GM18870 (cell line): ENCODE results near the gene C14orf132.

Source experiments
- ATAC-seq: cut with Tn5 transposase; IDR thresholded peaks from one replicate; pipeline ENCODE4 v1.9.1; 2021; ENCODE audit warnings: moderate library complexity; ENCODE audit not compliant: unreplicated experiment

C14orf132 gene

DNA sequence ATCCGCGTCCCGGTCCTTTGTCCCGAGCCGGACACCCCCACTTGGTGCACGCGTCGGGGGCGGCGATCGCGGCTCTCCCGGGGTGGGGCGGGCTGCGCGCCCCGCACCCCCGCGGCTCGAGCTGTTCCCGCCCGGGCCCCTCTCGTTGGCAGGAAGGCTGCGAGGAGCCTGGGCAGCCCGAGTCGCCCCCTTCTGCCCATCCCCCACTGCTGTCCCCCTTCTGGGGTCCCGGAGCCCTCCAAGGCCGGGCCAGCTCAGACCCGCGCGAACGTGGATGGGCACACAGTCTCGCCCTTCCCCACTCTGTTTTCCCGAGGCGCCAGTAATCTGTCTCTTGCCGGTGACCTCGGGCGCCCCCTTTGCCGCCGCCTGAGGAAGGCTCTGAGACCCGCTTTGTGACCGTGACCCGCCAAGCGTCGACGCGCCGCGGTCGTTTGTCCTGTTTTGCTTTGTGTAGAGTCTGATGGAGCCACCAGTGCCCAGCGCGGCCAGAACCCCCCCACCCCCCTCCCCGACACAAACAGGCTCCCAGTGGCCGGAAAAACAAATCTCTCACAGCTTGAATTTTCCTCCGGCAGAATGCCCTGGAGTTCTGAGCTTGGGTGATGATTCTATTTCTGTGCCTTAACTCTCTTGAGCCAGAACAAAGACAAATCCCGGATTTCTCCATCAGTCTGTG lies 610 bp downstream of the C14orf132 start:
- no peak for ATAC-seq

DNA sequence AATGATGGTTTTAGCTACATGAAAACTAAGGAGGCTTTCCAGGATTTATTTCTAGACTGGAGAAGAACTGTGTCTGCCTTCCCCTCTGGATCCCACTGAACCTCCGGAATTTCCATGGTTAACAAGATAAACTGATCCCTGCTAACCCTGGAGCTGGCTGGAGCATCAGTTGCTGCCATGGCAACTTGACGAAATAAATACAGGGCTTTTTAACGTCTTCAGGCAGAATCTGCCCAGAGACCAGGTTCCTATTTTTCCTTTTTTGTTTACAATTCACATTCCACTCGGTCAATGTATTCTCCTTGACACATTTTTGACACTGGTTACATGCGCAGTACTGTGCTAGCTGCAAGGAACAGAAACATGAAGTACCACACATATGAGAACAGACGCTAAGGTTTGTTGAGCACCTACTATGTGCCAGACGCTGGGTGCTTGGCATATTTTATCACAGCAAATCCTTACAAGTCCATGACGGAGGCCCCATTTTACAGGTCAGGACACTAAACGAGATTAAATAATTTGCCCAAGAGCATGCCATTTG lies 1.7 kb downstream of the C14orf132 start:
- no peak for ATAC-seq

DNA sequence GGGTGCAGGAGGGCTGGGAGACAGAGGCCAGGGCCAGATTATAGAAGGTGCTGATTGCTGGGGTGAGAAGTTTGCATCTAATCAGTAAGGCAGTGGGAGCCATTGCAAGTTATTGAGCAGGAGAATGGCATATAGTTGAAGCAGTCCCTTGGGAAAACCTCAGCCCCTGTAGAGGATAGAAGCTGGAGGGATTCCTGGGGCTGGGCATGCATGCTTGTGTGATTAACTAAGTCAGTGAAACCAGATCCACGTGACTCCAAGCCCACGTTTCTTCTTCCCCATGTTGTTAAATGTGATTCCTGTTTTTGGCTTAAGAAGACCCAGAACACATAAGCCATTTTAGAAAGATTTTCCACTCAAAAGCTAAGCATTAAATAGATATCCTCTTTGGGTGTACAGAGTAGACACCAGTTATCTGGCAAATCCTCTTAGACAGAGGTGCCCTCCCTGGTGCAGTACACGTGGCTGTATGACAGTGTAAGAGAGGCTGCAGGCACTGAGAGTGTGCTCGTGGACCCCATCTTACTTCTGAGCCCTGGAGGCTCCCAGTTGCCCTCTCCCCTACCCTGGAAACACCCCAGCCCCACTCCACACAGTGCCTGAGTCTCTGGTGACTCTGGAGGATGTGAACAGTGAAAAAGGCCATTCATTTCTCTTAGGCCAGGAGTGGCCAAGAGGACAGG lies 3.2 kb downstream of the C14orf132 start:
- no peak for ATAC-seq

DNA sequence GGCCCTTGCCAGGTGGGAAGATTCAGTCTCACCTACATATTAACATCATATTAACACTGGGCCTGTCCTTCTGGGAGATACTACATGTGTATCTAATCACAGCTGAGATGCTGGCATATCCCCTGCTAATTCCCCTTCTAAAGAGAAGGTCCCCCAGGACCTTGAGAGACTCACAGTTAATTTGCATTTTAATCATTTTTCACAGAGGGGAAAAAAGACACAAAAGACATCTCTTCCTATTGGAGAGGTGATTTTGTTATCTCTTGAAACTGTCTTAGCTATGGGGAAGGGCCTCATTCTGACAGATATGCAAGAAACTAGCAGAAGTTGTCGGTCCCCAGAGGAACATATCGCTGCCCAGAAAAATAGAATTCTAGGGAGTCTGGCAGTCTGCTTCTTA lies 7.5 kb downstream of the C14orf132 start:
- no peak for ATAC-seq

DNA sequence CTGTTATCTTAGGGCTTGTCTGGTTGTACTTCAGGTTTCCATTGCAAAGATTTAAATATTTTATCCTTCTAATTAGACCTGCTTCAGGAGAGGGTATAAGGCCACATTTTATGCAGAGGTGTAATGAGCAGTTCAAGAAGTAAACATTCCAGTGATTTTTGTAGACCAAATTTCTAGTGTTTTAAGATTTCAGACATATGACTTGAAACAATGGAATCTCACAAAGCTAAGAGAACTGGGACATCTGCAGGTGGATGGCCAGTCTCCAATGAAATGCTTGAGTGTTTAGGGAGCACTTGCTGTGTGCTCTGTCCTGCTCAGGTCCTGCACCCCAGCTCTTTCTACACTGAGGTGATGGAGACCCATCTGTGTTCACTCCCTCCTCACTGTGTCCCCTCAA lies 7.9 kb downstream of the C14orf132 start:
- no peak for ATAC-seq

DNA sequence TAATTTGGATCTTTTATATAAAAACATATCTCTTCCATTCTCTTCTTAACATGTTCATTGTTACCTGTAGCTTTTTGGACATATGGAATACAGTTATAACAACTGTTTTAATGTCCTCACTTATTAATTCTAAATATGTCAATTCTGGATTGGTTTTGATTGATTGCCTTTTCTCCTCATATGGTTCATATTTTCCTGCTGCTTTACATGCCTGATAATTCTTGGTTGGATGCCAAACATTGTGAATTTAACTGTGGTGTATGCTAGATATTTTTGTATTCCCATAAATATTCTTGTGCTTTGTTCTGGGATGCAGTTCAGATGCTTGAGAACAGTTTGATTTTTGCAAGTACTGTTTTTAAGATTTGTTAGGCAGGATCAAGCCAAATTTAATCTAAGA lies 10.8 kb downstream of the C14orf132 start:
- no peak for ATAC-seq

DNA sequence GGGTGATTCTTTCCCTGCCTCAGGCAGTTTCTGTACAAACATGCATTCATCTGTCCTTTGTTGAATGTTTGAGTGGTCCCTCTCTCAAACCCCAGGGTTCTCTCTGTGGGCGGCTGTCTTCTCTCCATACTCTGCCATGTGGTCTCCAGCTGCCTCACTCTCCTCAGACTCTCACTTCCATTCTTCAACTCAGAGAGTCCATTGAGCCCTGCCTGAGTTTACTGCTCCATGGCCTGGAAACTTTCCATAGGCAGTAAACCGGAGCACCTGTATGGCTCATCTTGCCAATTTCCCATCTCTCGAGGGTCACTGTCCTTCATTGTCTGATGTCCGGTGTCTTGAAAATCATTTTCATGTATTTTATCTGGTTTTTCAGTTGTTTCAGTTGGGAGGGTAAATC lies 11.3 kb downstream of the C14orf132 start:
- no peak for ATAC-seq

DNA sequence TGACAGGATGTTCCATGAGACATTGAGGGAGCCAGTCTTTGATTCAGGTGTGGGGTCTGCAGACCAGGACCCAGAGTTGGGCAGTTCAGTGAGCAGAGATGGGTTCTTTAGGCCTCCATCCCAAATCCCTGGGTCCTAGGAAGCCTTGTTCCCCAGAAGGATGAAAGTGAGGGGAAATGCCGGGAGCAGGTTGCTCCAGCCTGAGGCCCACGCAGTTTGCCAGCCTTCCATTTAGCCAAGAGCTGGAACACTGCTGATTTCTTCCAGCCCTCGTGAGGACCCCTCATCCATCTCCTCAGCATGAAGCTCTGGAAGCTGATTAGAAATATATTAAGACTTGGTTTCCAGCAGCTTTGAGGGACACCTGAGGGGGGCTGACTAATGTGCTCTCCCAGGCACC lies 12.1 kb downstream of the C14orf132 start:
- no peak for ATAC-seq

DNA sequence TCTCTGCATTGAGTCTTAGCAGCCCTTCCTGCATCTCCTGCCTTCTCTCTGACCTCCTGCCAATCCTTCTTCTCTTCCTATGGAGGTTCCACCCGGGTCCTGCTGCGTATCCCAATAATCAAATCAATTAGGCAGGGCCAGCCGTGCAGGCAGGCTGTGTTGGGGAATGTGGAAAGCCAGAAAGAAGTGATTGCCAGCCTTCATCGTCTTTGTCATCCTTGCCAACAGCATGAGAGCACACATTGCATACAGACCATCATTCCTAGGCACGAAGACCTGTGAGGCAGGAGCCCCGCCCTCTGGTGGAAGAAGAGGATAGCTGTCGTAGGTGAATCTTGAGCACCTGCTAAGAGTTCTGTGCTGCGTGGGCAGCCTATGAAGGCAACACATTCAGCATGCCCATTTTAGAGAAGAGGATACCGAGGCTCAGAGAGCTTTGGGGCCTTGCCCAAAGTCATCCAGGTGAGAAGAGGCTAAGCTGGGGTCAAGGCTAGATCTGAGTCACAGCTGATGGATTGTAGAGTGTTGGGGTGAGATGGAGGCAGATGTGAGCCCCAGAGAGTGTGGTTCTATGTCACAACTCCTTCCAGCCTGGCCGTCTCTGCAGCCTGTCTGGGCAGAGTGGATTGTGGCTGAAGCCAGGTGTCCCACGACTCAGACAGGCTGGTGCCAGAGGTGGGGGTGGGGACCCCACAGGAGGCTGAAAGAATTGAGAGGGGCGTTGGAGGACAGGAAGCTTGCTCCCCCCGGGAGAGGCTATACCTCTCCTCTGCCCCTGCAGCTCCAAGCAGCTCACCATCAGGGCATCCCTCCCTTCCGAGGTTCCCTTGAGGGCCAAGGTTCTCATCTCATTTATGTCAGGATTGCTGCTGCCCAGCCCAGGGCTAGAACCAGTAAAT lies 12.7 kb downstream of the C14orf132 start:
- ATAC-seq, result no peak

DNA sequence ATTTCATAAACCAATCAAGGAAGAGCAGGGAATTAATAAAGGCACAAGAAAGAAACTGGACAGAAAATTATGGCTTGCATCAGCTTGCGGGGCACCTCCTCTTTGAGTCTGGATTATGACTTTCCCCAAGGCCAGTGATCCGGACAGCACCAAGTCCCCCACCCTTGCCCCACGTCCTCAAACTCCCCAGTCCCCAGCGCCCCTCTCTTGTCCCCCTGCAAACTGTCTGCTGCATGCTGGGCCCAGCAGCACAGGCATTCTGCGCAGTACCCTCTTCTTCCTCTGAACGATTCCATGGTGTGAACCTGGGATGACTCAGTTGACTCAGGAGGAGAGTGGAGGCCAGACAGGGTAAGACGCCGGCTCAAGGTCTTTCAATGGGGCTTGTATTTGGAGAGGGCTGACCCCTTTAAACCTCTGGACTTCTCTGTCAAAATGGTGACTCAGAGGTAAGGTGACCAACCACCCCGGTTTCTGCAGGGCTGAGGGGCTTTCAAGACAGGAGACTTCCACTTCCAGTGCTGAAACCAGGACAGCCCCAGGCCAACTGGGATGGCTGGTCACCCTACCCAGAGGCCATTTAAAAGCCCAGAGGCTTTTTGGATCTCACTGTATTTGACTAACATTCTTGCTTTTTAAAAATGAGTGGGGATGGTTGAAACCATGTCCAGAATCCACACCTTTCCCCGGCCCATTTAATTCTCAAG lies 13.5 kb downstream of the C14orf132 start:
- ATAC-seq, result no peak

DNA sequence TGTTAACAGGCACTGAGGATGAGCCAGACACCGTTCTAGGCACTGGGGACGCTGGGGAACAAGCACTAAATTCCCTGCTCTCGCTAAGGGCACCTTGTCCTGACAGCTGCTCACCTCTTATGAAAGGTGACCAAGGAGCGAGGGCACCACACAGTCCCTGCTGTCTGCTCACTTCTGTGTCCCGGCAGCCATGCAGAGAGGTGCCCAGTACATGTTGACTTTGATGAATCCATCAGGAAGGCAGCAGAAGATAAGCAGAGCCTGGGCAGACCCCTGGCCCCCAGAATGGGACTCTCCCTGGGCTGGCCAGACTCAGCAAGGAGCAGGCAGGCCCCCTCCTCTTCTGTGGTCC lies 14.1 kb downstream of the C14orf132 start:
- ATAC-seq, result no peak

DNA sequence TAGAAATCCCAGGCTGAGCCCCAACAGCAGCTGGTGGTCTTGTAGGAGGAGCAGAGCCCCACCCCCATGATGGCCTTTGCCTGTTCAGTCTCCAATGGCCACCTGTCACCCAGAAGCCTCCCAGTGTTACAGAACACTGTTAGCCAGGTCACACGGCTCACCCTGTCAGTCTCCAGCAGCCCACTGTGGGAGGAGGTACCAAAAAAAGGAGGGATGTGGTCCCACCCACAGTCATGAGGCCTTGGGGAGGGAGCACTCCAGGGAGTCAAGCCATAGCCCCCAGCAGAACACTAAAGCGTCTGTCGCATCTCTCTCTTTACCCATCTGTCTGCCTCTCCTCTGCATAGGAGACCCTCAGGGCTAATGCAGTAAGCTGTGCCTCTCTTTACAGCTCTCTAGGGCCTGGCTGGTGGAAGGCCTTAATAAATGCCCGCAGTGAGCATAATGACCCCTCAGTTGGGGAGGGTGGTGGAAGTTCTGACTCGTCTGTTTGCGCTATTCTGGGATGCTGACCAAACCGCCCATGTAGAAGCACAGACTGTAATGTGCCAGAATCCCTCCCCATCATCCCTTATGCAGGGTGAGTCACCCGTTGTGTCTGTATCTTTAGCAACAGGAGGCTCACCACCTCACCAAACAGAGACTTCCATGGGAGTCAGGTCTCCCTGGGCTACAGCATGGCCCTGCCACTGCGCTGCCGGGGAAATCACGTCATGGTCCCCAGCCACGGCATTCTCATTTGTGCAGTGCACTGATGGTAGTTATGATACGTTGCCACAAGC lies 14.6 kb downstream of the C14orf132 start:
- no peak for ATAC-seq

DNA sequence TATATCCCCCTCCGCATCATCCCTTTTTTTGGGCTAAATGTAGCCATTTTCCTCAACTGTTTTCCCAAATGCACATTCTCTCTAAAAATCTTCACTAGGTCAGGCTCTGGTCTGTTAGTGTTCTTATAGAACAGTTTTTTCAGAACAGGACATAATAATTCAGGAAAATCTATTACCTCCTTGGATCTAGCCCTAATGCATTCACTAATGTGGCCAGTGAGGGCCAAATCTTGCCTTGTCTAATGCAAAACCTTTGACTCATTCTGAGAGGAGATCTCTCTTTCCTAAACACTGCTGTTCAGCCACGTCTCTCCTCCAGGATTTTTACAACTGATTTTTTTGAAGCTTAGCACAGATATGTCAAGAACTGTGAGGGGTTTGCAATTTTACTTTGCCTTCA lies 15.5 kb downstream of the C14orf132 start:
- ATAC-seq, result no peak

DNA sequence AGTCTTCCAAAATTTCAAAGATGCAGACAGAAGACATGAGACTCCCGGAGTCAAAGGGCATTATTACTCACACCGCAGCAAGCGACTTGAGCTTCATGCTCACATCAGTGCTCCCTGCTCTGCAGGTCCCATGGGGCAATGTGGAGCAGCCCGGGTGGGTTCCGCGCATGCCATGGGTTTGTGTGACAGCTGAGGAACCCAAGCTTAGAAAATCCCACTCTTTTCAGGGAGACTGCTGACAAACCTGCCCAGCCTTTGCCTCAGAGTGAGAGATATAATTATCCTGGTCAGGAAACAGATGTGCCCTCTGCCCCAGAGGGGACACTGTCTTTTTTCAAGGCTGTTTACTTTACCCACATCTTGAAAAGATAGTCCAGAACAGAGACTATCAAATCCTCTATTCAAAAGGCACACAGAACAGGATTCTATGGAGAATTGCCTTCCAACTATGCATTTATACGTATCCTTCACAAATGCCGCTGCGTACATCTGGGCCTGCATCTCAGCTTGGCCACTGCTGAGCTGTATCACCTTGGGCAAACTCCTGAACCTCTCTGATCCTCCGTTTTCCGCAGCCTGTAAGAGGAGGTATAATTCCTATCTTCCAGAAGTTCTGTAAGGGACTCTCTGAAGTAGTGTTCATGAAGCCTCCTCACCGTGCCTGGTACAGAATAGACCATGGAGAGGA lies 16.0 kb downstream of the C14orf132 start:
- no peak for ATAC-seq

DNA sequence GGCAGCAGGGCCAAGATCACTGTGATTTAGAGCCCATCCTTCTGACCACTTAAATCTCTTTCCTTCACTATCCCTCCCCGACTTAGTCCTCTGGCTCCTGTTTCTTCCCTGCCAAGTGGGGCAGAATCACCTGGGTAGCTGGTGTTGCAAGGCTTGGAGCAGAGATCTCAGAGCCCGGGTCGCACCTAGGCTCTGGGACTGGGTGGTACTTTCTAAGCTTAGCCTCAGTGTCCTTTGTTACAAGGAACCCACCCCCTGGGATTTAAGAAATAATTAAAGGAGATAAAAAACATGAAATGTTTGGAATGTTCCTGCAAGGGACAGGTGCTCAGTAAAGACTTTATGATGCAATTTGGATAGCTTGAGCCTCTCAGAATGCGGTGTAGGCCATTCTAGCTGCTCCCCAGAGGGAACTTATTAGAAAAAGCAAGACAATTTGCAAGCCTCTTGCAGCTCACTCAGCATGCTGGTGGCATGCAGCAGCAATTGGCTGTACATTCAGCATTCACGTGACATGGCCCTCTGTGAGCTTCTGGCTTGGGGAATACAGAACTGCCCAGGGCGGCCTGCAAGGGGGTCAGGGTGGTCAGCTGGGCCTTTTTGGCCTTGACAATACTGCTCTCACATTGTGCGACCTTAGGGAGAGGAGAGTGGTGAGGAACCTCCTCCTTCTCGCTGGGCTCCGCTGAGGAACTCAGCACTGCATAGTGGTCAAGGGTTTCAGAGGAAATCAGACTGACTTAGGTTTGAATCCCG lies 16.8 kb downstream of the C14orf132 start:
- ATAC-seq, result no peak

DNA sequence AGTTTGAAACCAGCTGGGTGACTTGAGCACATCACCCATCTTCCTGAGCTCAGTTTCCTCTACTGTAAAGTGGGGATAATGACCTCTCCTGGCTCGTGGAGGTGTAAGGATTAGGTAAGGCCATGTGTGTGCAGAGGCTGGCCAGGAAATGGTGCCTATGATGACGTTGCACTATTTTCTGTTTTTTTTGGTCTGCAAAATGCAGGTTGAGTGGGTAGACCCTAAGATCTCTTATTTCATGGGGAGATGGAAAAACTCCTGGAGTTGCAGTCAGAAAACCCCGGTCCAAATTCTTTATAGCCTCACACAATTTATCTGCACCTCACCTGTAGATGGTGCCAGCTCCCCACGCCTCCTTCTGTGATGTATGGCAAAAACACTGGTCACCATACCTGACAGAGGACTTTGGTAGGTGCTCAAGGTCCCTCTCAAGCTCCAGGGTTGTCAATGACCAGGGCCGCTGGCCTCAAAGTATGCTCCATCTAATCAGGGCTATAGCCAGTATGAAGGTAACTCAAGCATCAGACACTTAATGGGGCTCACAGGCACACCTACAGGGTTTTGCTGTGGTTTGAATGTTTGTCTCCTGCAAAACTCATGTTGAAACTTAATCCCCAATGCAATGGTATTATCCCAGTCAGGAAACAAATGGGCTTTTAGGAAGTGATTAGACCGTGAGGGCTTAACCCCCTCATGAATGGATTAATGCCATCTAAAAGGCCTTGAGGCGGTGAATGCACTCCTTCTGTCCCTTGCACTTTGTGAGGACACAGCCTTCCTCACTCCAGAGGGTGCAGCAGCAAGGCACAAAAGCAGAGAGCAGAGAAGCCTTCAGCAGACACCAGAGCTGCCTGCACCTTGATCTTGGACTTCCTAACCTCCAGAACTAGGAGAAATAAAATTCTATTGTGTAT lies 17.6 kb downstream of the C14orf132 start:
- no peak for ATAC-seq

DNA sequence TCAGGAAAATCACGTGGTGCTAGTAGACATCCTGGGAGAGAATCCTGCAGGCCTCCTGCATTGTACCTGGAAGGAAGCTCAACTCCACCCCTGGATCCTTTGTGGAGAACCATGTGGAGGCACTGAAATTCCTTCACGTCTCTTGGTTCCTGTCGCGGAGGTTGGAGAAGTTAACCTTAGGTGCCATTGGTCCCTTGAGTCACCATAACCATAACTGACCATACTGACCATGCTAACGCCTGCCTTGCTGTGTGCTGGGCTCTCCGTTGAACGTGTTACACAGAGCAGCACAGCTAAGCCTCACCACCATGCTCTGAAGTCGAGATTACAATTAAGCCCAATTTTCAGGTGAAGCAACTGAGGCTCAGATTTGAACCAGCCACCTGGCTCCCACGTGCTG lies 18.6 kb downstream of the C14orf132 start:
- no peak for ATAC-seq
